SJCRH30 (cell line): Measurements from ENCODE around the gene DCAF4. TPM values are rescaled to one million over a fixed set of nuclear protein-coding genes. Genes with fewer than 3 reads are reported as not detected.
A peak's percentile ranks its signal among the peaks of the same experiment; 100 is the strongest.
"Not testable (repeated sequence)": the region's sequence is repeated elsewhere in the genome, so short reads cannot be mapped to it uniquely, and the experiment has no call there.

Experiments used
- DNase-seq, 2 experiments: peaks; one replicate each; pipeline ENCODE4 v3.0.0-alpha.2; 2015 to 2020
- H3K27ac ChIP-seq: fragments of 250-450 bp; sonication (Bioruptor Pico); 2 replicates; pipeline ENCODE4 v1.5.1; 2020; ENCODE audit warnings: mild to moderate bottlenecking, moderate library complexity
- H3K27me3 ChIP-seq: fragments of 250-450 bp; sonication (Bioruptor Pico); 2 replicates; pipeline ENCODE4 v1.5.1; 2020; ENCODE audit warnings: mild to moderate bottlenecking, moderate library complexity
- H3K36me3 ChIP-seq: fragments of 250-450 bp; sonication (Bioruptor Pico); 2 replicates; pipeline ENCODE4 v1.5.1; 2020; ENCODE audit warnings: mild to moderate bottlenecking, moderate library complexity
- H3K4me1 ChIP-seq: fragments of 250-450 bp; sonication (Bioruptor Pico); 2 replicates; pipeline ENCODE4 v1.5.1; 2020; ENCODE audit warnings: mild to moderate bottlenecking, moderate library complexity
- H3K4me3 ChIP-seq: fragments of 250-450 bp; sonication (Bioruptor Pico); 2 replicates; pipeline ENCODE4 v1.5.1; 2020; ENCODE audit warnings: mild to moderate bottlenecking, moderate library complexity
- H3K9me3 ChIP-seq: fragments of 250-450 bp; sonication (Bioruptor Pico); replicated peaks from 2 replicates; pipeline ENCODE4 v1.5.1; 2020; ENCODE audit warnings: mild to moderate bottlenecking, moderate library complexity
- total RNA-seq: library from RNA; depleted of rRNA; stranded (reverse); fragments of >200 nt; shearing (Covaris generic); gene quantifications from 2 replicates; pipeline ENCODE4 v1.2.3, GENCODE V29; 2014

DCAF4 gene
- total RNA-seq, 1 experiment from 2014 or later, result 16.1 TPM

GRCh38 chr14:72962336-72962754 lies 36.1 kb downstream of the DCAF4 start:
- DNase-seq, result peak; percentile 81 to 84
- not testable (repeated sequence) for H3K36me3 ChIP-seq, H3K4me1 ChIP-seq, H3K9me3 ChIP-seq, H3K27me3 ChIP-seq
- Histone ChIP-seq H3K27ac (peak overlapping the region; percentile 12; the same call in 1 of the 2 replicates), H3K4me3 (peak overlapping the region; percentile 11; the same call in 1 of the 2 replicates)

GRCh38 chr14:72962829-72963312 lies 36.6 kb downstream of the DCAF4 start:
- peak; percentile 57 to 66 for DNase-seq
- H3K9me3 ChIP-seq, result no peaks in the 10 kb centered on the region
- H3K27ac ChIP-seq, result no peak overlapping the region
- H3K27me3 ChIP-seq, result no peaks in the 10 kb centered on the region
- H3K4me3 ChIP-seq, result no peak overlapping the region
- H3K36me3 ChIP-seq, result no peaks in the 10 kb centered on the region; the same call in 1 of the 2 replicates
- H3K4me1 ChIP-seq, result peaks cover 6% of the 10 kb centered on the region; the same call in 1 of the 2 replicates

GRCh38 chr14:72965249-72965648 lies 39.0 kb downstream of the DCAF4 start:
- Histone ChIP-seq H3K4me3 (no peak overlapping the region), H3K9me3 (no peaks in the 10 kb centered on the region), H3K36me3 (no peaks in the 10 kb centered on the region), H3K27ac (no peak overlapping the region), H3K4me1 (peaks cover 6% of the 10 kb centered on the region; the same call in 1 of the 2 replicates), H3K27me3 (no peaks in the 10 kb centered on the region)
- DNase-seq, result no peak

GRCh38 chr14:72966038-72966437 lies 39.8 kb downstream of the DCAF4 start:
- Histone ChIP-seq H3K4me1 (peaks cover 6% of the 10 kb centered on the region; the same call in 1 of the 2 replicates), H3K36me3 (no peaks in the 10 kb centered on the region), H3K4me3 (no peak overlapping the region), H3K9me3 (no peaks in the 10 kb centered on the region), H3K27ac (no peak overlapping the region), H3K27me3 (no peaks in the 10 kb centered on the region)
- DNase-seq, result no peak

- H3K4me1 ChIP-seq, result no peaks in the 10 kb centered on the region
- no peak for DNase-seq
- no peak overlapping the region for H3K27ac ChIP-seq
- H3K36me3 ChIP-seq, result no peaks in the 10 kb centered on the region
- no peak overlapping the region for H3K4me3 ChIP-seq
- no peaks in the 10 kb centered on the region for H3K9me3 ChIP-seq
- H3K27me3 ChIP-seq, result no peaks in the 10 kb centered on the region
Measured at GRCh38 chr14:72968316-72968715, 42.1 kb downstream of the DCAF4 start.

- H3K27me3 ChIP-seq, result no peaks in the 10 kb centered on the region
- no peak for DNase-seq
- H3K9me3 ChIP-seq, result no peaks in the 10 kb centered on the region
- H3K27ac ChIP-seq, result no peak overlapping the region
- H3K4me1 ChIP-seq, result no peaks in the 10 kb centered on the region
- no peak overlapping the region for H3K4me3 ChIP-seq
- no peaks in the 10 kb centered on the region for H3K36me3 ChIP-seq
Measured at GRCh38 chr14:72970058-72970630, 43.9 kb downstream of the DCAF4 start.

GRCh38 chr14:72970824-72971434 lies 44.7 kb downstream of the DCAF4 start:
- no peak overlapping the region for H3K27ac ChIP-seq
- DNase-seq, result no peak
- no peaks in the 10 kb centered on the region for H3K9me3 ChIP-seq
- no peaks in the 10 kb centered on the region for H3K4me1 ChIP-seq
- H3K36me3 ChIP-seq, result no peaks in the 10 kb centered on the region
- no peaks in the 10 kb centered on the region for H3K27me3 ChIP-seq
- H3K4me3 ChIP-seq, result no peak overlapping the region

GRCh38 chr14:72974661-72975060 lies 48.4 kb downstream of the DCAF4 start:
- no peak overlapping the region for H3K27ac ChIP-seq
- no peaks in the 10 kb centered on the region for H3K27me3 ChIP-seq
- no peak overlapping the region for H3K4me3 ChIP-seq
- H3K9me3 ChIP-seq, result no peaks in the 10 kb centered on the region
- no peaks in the 10 kb centered on the region; the same call in 1 of the 2 replicates for H3K36me3 ChIP-seq
- no peak for DNase-seq
- no peaks in the 10 kb centered on the region for H3K4me1 ChIP-seq

GRCh38 chr14:72975770-72976169 lies 49.5 kb downstream of the DCAF4 start:
- no peak overlapping the region for H3K27ac ChIP-seq
- peak in 1 of 2 experiments; percentile 13 for DNase-seq
- no peaks in the 10 kb centered on the region; the same call in 1 of the 2 replicates for H3K36me3 ChIP-seq
- H3K9me3 ChIP-seq, result no peaks in the 10 kb centered on the region
- H3K27me3 ChIP-seq, result no peaks in the 10 kb centered on the region
- H3K4me1 ChIP-seq, result no peaks in the 10 kb centered on the region
- H3K4me3 ChIP-seq, result no peak overlapping the region

- Histone ChIP-seq H3K27ac (no peak overlapping the region), H3K4me3 (no peak overlapping the region), H3K36me3 (peaks cover 2% of the 10 kb centered on the region; the same call in 1 of the 2 replicates), H3K27me3 (no peaks in the 10 kb centered on the region), H3K9me3 (no peaks in the 10 kb centered on the region), H3K4me1 (no peaks in the 10 kb centered on the region)
- DNase-seq, result no peak
Measured at GRCh38 chr14:72978856-72979255, 52.6 kb downstream of the DCAF4 start.

- no peaks in the 10 kb centered on the region for H3K9me3 ChIP-seq
- peaks cover 2% of the 10 kb centered on the region; the same call in 1 of the 2 replicates for H3K36me3 ChIP-seq
- no peak overlapping the region for H3K27ac ChIP-seq
- no peaks in the 10 kb centered on the region for H3K27me3 ChIP-seq
- DNase-seq, result no peak
- H3K4me1 ChIP-seq, result no peaks in the 10 kb centered on the region
- H3K4me3 ChIP-seq, result no peak overlapping the region
Measured at GRCh38 chr14:72980863-72981262, 54.6 kb downstream of the DCAF4 start.

GRCh38 chr14:72982146-72982708 lies 56.0 kb downstream of the DCAF4 start:
- H3K4me1 ChIP-seq, result no peaks in the 10 kb centered on the region
- H3K27ac ChIP-seq, result no peak overlapping the region
- H3K36me3 ChIP-seq, result 0 out of 2 replicates have a peak, but pooled peaks cover 2% of the 10 kb centered on the region
- DNase-seq, result no peak
- no peaks in the 10 kb centered on the region for H3K9me3 ChIP-seq
- H3K27me3 ChIP-seq, result no peaks in the 10 kb centered on the region
- H3K4me3 ChIP-seq, result no peak overlapping the region

GRCh38 chr14:72986214-72986613 lies 60.0 kb downstream of the DCAF4 start:
- Histone ChIP-seq H3K27me3 (no peaks in the 10 kb centered on the region), H3K36me3 (0 out of 2 replicates have a peak, but pooled peaks cover 2% of the 10 kb centered on the region), H3K27ac (no peak overlapping the region), H3K4me1 (no peaks in the 10 kb centered on the region), H3K4me3 (no peak overlapping the region), H3K9me3 (no peaks in the 10 kb centered on the region)
- DNase-seq, result no peak

GRCh38 chr14:72986857-72987256 lies 60.6 kb downstream of the DCAF4 start:
- H3K4me1 ChIP-seq, result no peaks in the 10 kb centered on the region
- H3K27me3 ChIP-seq, result no peaks in the 10 kb centered on the region
- no peak overlapping the region for H3K27ac ChIP-seq
- no peak overlapping the region for H3K4me3 ChIP-seq
- H3K9me3 ChIP-seq, result no peaks in the 10 kb centered on the region
- 0 out of 2 replicates have a peak, but pooled peaks cover 2% of the 10 kb centered on the region for H3K36me3 ChIP-seq
- no peak for DNase-seq

GRCh38 chr14:72990171-72990570 lies 63.9 kb downstream of the DCAF4 start:
- H3K4me3 ChIP-seq, result no peak overlapping the region
- no peak overlapping the region for H3K27ac ChIP-seq
- H3K27me3 ChIP-seq, result no peaks in the 10 kb centered on the region
- no peaks in the 10 kb centered on the region for H3K9me3 ChIP-seq
- no peaks in the 10 kb centered on the region for H3K4me1 ChIP-seq
- no peak for DNase-seq
- H3K36me3 ChIP-seq, result no peaks in the 10 kb centered on the region; the same call in 1 of the 2 replicates
